ENCODE measurements around the gene ST8SIA4.

GRCh38 chr5:100864931-100865330, 38.2 kb downstream of the ST8SIA4 start:
- TF ChIP-seq GABPA (IDR thresholded peaks at IDR 0.05; ENCODE audit: low read depth) (no peak), EP300 (IDR thresholded peaks at IDR 0.05; ENCODE audit: borderline replicate concordance in 1 of 2, control insufficient read depth in 1 of 2, low read depth in 2 of 2, low read length in 2 of 2) (no peak), PBX3 (IDR thresholded peaks at IDR 0.05; ENCODE audit: insufficient replicate concordance, low read depth, low read length) (no peak), POLR2A (IDR thresholded peaks at IDR 0.05; ENCODE audit: low read depth, low read length) (no peak), SMC3 (IDR thresholded peaks at IDR 0.05; ENCODE audit: borderline replicate concordance, low read length) (no peak), USF2 (IDR thresholded peaks at IDR 0.05; ENCODE audit: borderline replicate concordance, low read depth, low read length) (no peak), POLR2AphosphoS5 (IDR thresholded peaks at IDR 0.05; ENCODE audit: low read length) (no peak)

Data from GM12878 (cell line).